PC-9 (cell line): ENCODE results near the gene POU5F1. TPM values are rescaled to one million over a fixed set of nuclear protein-coding genes. Genes with fewer than 3 reads are reported as not detected.

ENCODE experiments used
- BruUV-seq: library from RNA; stranded (reverse); fragments of 400-500 nt; replicated peaks from 2 replicates; lab custom pipeline; 2021; lab: Mats Ljungman, UMichigan
- CTCF ChIA-PET: fragments of 300-600 bp; sonication (Branson Sonifier 250); formaldehyde crosslinking; loops from one replicate; lab custom pipeline; 2022; ENCODE audit warnings: antibody characterized with exemption; lab: Charles Lee
- POLR2A ChIA-PET: fragments of 300-600 bp; sonication (Branson Sonifier 250); formaldehyde crosslinking; loops from one replicate; lab custom pipeline; 2022; ENCODE audit warnings: antibody characterized with exemption; ENCODE audit not compliant: unreplicated experiment; lab: Charles Lee
- DNase-seq, 2 experiments: peaks; one replicate each; pipeline versions ENCODE4 v3.0.0 to v3.0.0-alpha.2; 2015 to 2022; ENCODE audit warnings: mixed read lengths in 1 of 2
- H2AFZ ChIP-seq: fragments of 200-600 bp; sonication (generic); 2 replicates; pipeline ENCODE4 v1.8.1; 2017; ENCODE audit warnings: antibody characterized with exemption
- H3F3A ChIP-seq: fragments of 200-600 bp; sonication (generic); 2 replicates; pipeline ENCODE4 v1.8.1; 2017; ENCODE audit warnings: antibody characterized with exemption, mild to moderate bottlenecking, low read depth; ENCODE audit not compliant: insufficient read depth
- H3K27ac ChIP-seq: fragments of 200-600 bp; sonication (generic); 2 replicates; pipeline ENCODE4 v1.6.1; 2016; ENCODE audit warnings: mixed run types
- H3K27me3 ChIP-seq: fragments of 200-600 bp; sonication (generic); 2 replicates; pipeline ENCODE4 v1.6.1; 2016; ENCODE audit warnings: low read depth, mixed run types; ENCODE audit not compliant: insufficient read depth
- H3K36me3 ChIP-seq: fragments of 200-600 bp; sonication (generic); 2 replicates; pipeline ENCODE4 v1.6.1; 2016; ENCODE audit warnings: low read depth, mixed run types
- H3K4me1 ChIP-seq: fragments of 200-600 bp; sonication (generic); replicated peaks from 2 replicates; pipeline ENCODE4 v1.6.1; 2016; ENCODE audit warnings: mixed run types; ENCODE audit not compliant: insufficient read depth
- H3K4me2 ChIP-seq: fragments of 200-600 bp; sonication (generic); 2 replicates; pipeline ENCODE4 v1.6.1; 2017; ENCODE audit warnings: mixed run types
- H3K4me3 ChIP-seq: fragments of 200-600 bp; sonication (generic); 2 replicates; pipeline ENCODE4 v1.6.1; 2016; ENCODE audit warnings: mixed run types
- H3K79me2 ChIP-seq: fragments of 200-600 bp; sonication (generic); 2 replicates; pipeline ENCODE4 v1.6.1; 2017; ENCODE audit warnings: low read depth, mixed run types
- H3K9me2 ChIP-seq: fragments of 200-600 bp; sonication (generic); 2 replicates; pipeline ENCODE4 v1.8.1; 2017; ENCODE audit warnings: mild to moderate bottlenecking; ENCODE audit not compliant: insufficient read depth
- H3K9me3 ChIP-seq: fragments of 200-600 bp; sonication (generic); 2 replicates; pipeline ENCODE4 v1.8.1; 2016; ENCODE audit warnings: low read depth; ENCODE audit not compliant: insufficient read depth
- H4K20me1 ChIP-seq: fragments of 200-600 bp; sonication (generic); 2 replicates; pipeline ENCODE4 v1.8.1; 2017; ENCODE audit not compliant: insufficient read depth
- EZH2 ChIP-seq: fragments of 200-600 bp; sonication (generic); IDR thresholded peaks from 2 replicates; pipeline ENCODE4 v1.8.0; 2017; ENCODE audit warnings: antibody characterized with exemption, low read depth
- intact Hi-C: fragments of 100-400 bp; cut with micrococcal nuclease; formaldehyde crosslinking; loops from one replicate; pipeline ENCODE4 v1.10.0; 2022; ENCODE audit not compliant: unreplicated experiment
- total RNA-seq: library from RNA; stranded (reverse); gene quantifications from 2 replicates; pipeline ENCODE4 v1.2.3, GENCODE V29; 2021
- TF ChIP-seq, protein P1 (sequence below): fragments of 200-600 bp; sonication (generic); conservative IDR thresholded peaks from 2 replicates; pipeline ENCODE4 v1.6.1; 2017; ENCODE audit warnings: mixed run types, antibody characterized with exemption, mild to moderate bottlenecking, moderate library complexity

Gene POU5F1
- total RNA-seq, 1 experiment from 2014 or later = 1.4 TPM

DNA sequence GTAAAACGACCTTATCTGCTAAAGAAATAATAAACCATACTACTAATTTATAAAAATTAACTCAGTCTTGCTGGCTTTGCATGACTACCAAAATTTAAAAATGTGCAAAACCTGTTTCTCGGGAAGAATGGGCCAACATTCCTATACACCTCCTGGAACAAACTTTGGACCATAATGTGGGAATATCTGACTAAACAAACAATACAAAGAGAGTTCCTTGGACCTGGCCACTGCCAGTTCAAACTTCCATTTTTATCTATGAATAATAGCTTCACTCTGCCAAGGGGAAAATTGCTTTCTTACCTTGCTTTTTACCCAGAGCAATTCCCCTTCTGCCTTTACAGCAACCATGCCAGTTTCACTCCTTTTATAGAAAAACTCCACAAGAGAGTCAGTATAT lies 38.7 kb upstream of the POU5F1 start:
- Histone ChIP-seq H3K9me2 (no peaks in the 10 kb centered on the region), H3K27ac (no peak overlapping the region), H4K20me1 (no peaks in the 10 kb centered on the region), H3K4me1 (peaks cover 9% of the 10 kb centered on the region), H3F3A (peaks cover 9% of the 10 kb centered on the region; the same call in 1 of the 2 replicates), H3K36me3 (no peaks in the 10 kb centered on the region), H3K27me3 (no peaks in the 10 kb centered on the region), H3K4me3 (no peak overlapping the region), H2AFZ (no peak overlapping the region), H3K9me3 (no peaks in the 10 kb centered on the region), H3K79me2 (no peaks in the 10 kb centered on the region), H3K4me2 (no peak overlapping the region)
- POLR2A ChIA-PET = interaction anchor here (0.7 kb wide), 1 partner anchor 12 kb away, joined by 6 read pairs; no protein-coding TSS in a partner anchor
- CTCF ChIA-PET = no interaction called here
- DNase-seq = no peak
- TF ChIP-seq, protein P1, sequence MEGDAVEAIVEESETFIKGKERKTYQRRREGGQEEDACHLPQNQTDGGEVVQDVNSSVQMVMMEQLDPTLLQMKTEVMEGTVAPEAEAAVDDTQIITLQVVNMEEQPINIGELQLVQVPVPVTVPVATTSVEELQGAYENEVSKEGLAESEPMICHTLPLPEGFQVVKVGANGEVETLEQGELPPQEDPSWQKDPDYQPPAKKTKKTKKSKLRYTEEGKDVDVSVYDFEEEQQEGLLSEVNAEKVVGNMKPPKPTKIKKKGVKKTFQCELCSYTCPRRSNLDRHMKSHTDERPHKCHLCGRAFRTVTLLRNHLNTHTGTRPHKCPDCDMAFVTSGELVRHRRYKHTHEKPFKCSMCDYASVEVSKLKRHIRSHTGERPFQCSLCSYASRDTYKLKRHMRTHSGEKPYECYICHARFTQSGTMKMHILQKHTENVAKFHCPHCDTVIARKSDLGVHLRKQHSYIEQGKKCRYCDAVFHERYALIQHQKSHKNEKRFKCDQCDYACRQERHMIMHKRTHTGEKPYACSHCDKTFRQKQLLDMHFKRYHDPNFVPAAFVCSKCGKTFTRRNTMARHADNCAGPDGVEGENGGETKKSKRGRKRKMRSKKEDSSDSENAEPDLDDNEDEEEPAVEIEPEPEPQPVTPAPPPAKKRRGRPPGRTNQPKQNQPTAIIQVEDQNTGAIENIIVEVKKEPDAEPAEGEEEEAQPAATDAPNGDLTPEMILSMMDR = no peak
- TF ChIP-seq EZH2 = no peak
- no TSS peak for BruUV-seq
- intact Hi-C loops = no loop called here

DNA sequence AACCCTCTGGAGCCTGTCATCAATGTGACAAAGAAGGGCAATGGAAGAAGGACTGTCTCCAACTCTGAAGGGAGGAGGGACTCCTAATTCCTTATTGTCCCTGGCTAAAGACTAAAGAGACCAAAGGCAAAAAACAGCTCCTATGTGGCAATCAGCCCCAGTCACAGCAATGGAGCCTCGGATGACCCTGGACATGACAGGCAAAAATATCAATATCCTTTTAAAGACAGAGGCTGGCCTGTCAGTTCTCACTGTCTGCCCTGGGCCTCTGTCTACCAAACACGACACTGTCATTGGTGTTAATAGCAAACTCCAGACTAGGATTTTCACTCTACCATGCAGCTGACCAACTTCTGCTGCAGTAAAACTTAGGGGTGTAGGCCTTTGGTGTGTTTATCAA lies 38.0 kb upstream of the POU5F1 start:
- no peaks in the 10 kb centered on the region for H3K9me3 ChIP-seq
- intact Hi-C loops = no loop called here
- H3K4me3 ChIP-seq = no peak overlapping the region
- H3F3A ChIP-seq = peaks cover 16% of the 10 kb centered on the region; the same call in 1 of the 2 replicates
- TF ChIP-seq EZH2 = no peak
- TF ChIP-seq, protein P1 = no peak
- CTCF ChIA-PET = no interaction called here
- no peak overlapping the region for H3K4me2 ChIP-seq
- no peaks in the 10 kb centered on the region for H3K27me3 ChIP-seq
- POLR2A ChIA-PET = no interaction called here
- peaks cover 16% of the 10 kb centered on the region for H3K4me1 ChIP-seq
- no peak for DNase-seq
- no peaks in the 10 kb centered on the region for H3K79me2 ChIP-seq
- no peak overlapping the region for H2AFZ ChIP-seq
- no peak overlapping the region for H3K27ac ChIP-seq
- no peaks in the 10 kb centered on the region for H3K36me3 ChIP-seq
- no peaks in the 10 kb centered on the region for H3K9me2 ChIP-seq
- no TSS peak for BruUV-seq
- no peaks in the 10 kb centered on the region for H4K20me1 ChIP-seq

DNA sequence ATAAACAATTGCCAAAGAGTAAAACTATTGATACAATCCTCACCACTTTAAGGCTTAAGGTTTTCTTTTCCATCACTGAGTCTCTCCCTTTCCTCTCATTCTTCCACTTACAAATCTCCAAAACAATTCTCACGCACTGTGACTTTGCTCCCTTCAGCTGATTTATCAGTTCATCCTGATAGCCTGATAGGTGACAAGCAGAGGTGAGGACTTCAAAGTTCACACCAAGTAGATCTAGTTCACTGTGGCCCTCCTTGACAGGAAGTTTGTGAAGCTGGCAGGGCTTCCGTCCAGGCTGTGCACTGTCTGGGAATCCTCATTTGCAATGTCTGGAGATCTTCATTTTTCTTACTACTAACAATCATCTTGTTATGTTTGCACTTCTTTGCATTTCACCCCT lies 35.2 kb upstream of the POU5F1 start:
- Histone ChIP-seq H3K36me3 (no peaks in the 10 kb centered on the region), H3K9me3 (no peaks in the 10 kb centered on the region), H2AFZ (no peak overlapping the region), H3K79me2 (no peaks in the 10 kb centered on the region), H3K27me3 (no peaks in the 10 kb centered on the region), H3F3A (peaks cover 36% of the 10 kb centered on the region), H3K9me2 (no peaks in the 10 kb centered on the region), H3K27ac (no peak overlapping the region), H4K20me1 (no peaks in the 10 kb centered on the region), H3K4me2 (no peak overlapping the region), H3K4me3 (no peak overlapping the region), H3K4me1 (peaks cover 36% of the 10 kb centered on the region)
- no peak for DNase-seq
- intact Hi-C loops = no loop called here
- TF ChIP-seq, protein P1 = no peak
- TF ChIP-seq EZH2 = no peak
- ChIA-PET CTCF (interaction anchor here (0.6 kb wide), 1 partner anchor 161 kb away, joined by 3 read pairs; no protein-coding TSS in a partner anchor), POLR2A (no interaction called here)
- no TSS peak for BruUV-seq
